Measurements from ENCODE around the gene ACVRL1.

The ACVRL1 gene

DNA sequence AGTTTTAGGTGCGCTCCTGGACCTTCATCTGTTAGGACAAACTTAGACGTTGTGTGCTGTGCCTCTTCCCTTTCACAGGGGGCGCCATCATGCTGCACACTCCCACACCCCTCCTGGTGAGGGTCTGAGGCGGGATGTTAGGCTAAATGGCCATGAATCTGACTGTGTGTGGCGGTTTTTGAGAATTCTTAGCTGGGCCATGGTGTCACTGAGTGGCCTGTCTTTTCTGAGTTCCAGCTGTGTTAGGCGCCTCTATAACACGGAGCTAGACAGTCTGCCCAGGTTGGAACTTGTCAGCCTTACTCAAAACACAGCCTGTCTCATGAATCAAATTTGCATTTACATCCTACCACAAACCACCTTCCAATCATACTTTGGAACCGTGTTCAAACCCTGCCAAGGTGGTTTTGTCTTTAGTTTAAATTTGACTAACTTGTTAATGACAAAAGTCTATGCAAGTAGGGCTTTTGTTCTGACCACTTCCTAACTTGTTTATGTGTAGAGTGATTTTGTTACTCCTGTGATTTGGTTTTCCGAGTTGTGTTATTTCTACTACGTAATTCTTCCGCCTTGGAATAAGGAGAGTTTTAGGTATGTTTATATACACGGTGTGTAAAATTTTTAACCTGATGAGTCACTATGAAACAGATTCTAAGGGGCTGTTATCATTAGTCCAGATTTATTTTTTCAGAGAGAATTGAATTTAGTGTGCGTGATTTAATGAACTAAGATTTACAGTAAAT is 63.8 kb downstream of the ACVRL1 start:
- peak; percentile 25 for DNase-seq (ENCODE audit: low read depth)

DNA sequence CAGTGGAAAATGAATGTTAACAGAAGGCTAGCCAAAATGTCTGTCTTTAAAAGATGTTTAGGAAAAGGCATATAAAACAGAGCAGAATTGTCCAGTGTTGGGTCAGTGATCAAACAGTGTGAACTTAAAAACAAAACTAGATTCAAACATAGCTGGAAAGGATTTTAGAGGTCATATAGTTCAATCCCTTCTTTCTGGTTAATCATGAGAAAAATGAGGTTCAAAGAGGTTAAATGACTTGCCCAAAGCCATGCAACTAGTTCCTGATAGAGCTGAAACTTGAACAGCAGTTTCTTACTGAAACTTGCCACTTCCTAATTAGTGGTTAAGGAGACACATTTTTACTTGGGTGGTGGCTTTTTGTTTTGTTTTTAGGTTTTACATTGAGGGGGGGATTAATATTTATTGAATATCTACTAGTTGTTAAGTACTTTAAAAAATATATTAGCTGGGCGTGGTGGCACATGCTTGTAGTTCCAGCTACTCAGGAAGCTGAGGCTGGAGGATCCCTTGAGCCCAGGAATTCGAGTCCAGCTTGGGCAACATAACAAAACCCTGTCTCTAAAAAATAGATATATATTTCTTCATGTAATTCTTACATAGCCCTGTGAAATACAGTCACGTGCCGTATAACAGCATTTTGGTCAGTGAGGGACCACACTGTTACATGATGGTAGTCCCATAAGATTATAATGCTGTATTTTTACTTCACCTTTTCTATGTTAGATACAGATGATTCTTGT is 64.5 kb downstream of the ACVRL1 start:
- no peak for DNase-seq (ENCODE audit: low read depth)

DNA sequence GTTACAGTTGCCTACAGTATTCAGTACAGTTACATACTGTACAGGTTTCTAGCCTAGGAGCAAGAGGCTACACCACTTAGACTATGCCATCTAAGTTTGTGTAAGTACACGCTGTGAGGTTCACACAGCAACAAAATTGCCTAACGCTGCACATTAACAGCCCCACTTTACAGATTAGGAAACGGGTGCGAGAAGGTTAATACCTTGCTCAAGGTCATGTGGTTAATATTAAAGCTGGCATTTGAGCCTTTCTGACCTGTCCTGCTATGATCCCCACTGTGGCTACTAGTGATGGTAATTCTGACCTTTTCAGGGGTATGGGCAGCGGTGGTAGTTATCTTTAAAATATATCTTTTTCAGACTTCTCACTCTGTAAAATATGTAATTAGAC is 65.1 kb downstream of the ACVRL1 start:
- no peak for DNase-seq (ENCODE audit: low read depth)

- peak; percentile 66 for DNase-seq (ENCODE audit: low read depth)
Measured at GRCh38 chr12:51972849-51973273, 65.6 kb downstream of the ACVRL1 start.
